Esophagus muscularis mucosa (tissue), 4 donors: ENCODE results near the gene BZW1. TPM values are rescaled to one million over a fixed set of nuclear protein-coding genes. Genes with fewer than 3 reads are reported as not detected.

Experiments
- DNase-seq: peaks from one replicate; pipeline ENCODE4 v3.0.0-alpha.2; 2017; ENCODE audit errors: extremely low spot score
- H3K27ac ChIP-seq, 4 donors: fragments of 200-600 bp; sonication (generic); replicated peaks in 1 of 4; 1 replicate in 3 of 4; 2 replicates in 1 of 4; pipeline ENCODE4 v1.5.1; 2016 to 2019; ENCODE audit warnings: mild to moderate bottlenecking in 1 of 4
- H3K27me3 ChIP-seq, 4 donors: fragments of 200-600 bp; sonication (generic); one replicate each; pipeline versions ENCODE4 v1.5.1 to v1.6.0; 2016 to 2019
- H3K36me3 ChIP-seq, 4 donors: fragments of 200-600 bp; sonication (generic); one replicate each; pipeline ENCODE4 v1.5.1; 2016 to 2019
- H3K4me1 ChIP-seq, 4 donors: fragments of 200-600 bp; sonication (generic); one replicate each; pipeline ENCODE4 v1.5.1; 2016 to 2019
- H3K4me3 ChIP-seq, 4 donors: fragments of 200-600 bp; sonication (generic); 1 replicate in 2 of 4; 2 replicates in 2 of 4; pipeline ENCODE4 v1.5.1; 2016 to 2019; ENCODE audit warnings: mild to moderate bottlenecking in 4 of 4, moderate library complexity in 1 of 4
- H3K9me3 ChIP-seq, 4 donors: fragments of 200-600 bp; sonication (generic); 1 replicate in 3 of 4; 2 replicates in 1 of 4; pipeline ENCODE4 v1.5.1; 2016 to 2019
- EP300 ChIP-seq: sonication (generic); formaldehyde crosslinking; IDR thresholded peaks from one replicate; pipeline ENCODE4 v1.6.1; 2017; ENCODE audit warnings: antibody characterized with exemption
- POLR2A ChIP-seq: fragments of 450-650 bp; IDR thresholded peaks from one replicate; pipeline ENCODE4 v1.6.1; 2017; ENCODE audit warnings: antibody characterized with exemption, moderate library complexity, mild to moderate bottlenecking, low read depth
- POLR2AphosphoS5 ChIP-seq, 2 donors: sonication (generic); formaldehyde crosslinking; IDR thresholded peaks; one replicate each; pipeline ENCODE4 v1.6.1; 2017; ENCODE audit warnings: antibody characterized with exemption in 2 of 2
- WGBS: methylation state at CpG from one replicate; pipeline ENCODE4 v1.1.5; 2018; 5-methylcytosine and 5-hydroxymethylcytosine counted together
- intact Hi-C: fragments of 100-400 bp; cut with DNase I; formaldehyde crosslinking; loops from one replicate; pipeline ENCODE4 v1.15.1; 2023
- total RNA-seq, 4 donors: library from RNA; depleted of rRNA; stranded (reverse); fragments of >200 nt; gene quantifications; one replicate each; pipeline versions ENCODE4 v1.1.0 to v1.2.1, GENCODE V29; 2016
- TF ChIP-seq, protein P1 (sequence below), 3 experiments: fragments of 200-600 bp in 2 of 3; fragments of 450-650 bp in 1 of 3; sonication (generic) in 2 of 3; IDR thresholded peaks; one replicate each; pipeline ENCODE4 v1.5.1; 2017 to 2019; ENCODE audit warnings: antibody characterized with exemption in 3 of 3, mild to moderate bottlenecking in 2 of 3, moderate library complexity in 1 of 3

BZW1 gene
- total RNA-seq, 4 donors from 2014 or later, result 262 to 444 (median 376) TPM

DNA sequence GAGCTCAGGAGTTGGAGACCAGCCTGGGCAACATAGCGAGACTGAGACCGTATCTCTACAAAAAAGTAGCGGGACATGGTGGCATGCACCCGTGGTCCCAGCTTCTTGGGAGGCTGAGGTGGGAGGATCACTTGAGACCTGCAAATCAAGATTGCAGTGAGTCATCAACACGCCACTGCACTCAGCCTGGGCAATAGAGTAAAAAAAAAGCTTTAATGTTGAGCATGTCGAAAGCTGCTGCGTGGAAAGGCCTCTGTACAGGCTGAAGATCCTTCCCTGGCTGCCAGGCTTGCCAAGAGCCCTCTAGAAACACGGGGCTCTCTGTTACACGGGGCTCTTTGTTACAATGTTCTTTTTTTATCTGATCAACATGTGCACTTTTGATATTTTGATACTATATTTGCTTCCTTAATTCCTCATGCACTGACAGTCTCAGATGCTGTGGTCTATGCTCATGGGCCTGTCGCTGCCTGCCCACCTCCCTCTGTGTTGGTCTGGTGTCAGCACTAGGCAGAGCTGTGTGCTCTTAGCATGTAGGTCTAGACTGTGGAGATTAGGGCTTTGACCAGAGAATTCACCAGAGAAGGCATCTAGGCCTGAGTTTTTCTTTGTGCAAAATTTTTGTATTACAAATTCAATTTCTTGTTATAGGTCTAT is 34.1 kb downstream of the BZW1 start:
- Histone ChIP-seq H3K27me3 (no peaks in the 10 kb centered on the region), H3K9me3 (no peaks in the 10 kb centered on the region), H3K4me3 (no peak overlapping the region), H3K27ac (no peak overlapping the region), H3K36me3 (peaks cover 2 to 7% (median 5%) of the 10 kb centered on the region in 4 donors), H3K4me1 (no peaks in the 10 kb centered on the region)
- no peak for DNase-seq
- 86% methylated on average over 10 of the region's 10 CpGs for WGBS
- intact Hi-C loops, result no loop called here
- TF ChIP-seq POLR2A (no peak), EP300 (no peak), POLR2AphosphoS5 (IDR thresholded peaks at IDR 0.05) (no peak)
- TF ChIP-seq, protein P1, sequence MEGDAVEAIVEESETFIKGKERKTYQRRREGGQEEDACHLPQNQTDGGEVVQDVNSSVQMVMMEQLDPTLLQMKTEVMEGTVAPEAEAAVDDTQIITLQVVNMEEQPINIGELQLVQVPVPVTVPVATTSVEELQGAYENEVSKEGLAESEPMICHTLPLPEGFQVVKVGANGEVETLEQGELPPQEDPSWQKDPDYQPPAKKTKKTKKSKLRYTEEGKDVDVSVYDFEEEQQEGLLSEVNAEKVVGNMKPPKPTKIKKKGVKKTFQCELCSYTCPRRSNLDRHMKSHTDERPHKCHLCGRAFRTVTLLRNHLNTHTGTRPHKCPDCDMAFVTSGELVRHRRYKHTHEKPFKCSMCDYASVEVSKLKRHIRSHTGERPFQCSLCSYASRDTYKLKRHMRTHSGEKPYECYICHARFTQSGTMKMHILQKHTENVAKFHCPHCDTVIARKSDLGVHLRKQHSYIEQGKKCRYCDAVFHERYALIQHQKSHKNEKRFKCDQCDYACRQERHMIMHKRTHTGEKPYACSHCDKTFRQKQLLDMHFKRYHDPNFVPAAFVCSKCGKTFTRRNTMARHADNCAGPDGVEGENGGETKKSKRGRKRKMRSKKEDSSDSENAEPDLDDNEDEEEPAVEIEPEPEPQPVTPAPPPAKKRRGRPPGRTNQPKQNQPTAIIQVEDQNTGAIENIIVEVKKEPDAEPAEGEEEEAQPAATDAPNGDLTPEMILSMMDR (IDR thresholded peaks at IDR 0.05), result no peak

DNA sequence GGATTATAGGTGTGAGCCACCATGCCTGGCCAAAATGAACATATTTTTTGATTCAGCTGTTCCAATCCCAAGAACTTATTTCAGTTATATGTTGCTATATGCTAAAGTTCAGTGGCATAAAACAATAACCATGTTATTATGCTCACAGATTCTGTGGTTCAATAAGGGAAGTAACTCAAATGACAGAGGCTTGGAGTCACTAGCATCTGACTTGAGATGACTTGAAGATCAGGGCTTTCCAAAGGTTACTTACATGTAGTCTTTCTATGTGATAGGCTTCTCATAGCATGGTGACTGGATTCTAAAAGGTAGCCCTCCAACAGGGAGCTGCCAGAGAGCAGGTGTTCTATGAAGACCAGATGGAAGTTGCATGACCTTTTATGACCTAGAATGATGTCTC is 35.6 kb downstream of the BZW1 start:
- DNase-seq, result peak; percentile 42
- Histone ChIP-seq H3K36me3 (peaks cover 17 to 21% (median 19%) of the 10 kb centered on the region in 4 donors), H3K9me3 (no peaks in the 10 kb centered on the region), H3K4me1 (peaks cover 0 to under 1% (median 0%) of the 10 kb centered on the region in 4 donors), H3K4me3 (no peak overlapping the region), H3K27me3 (no peaks in the 10 kb centered on the region), H3K27ac (no peak overlapping the region)
- intact Hi-C loops, result no loop called here
- TF ChIP-seq POLR2AphosphoS5 (IDR thresholded peaks at IDR 0.05) (no peak), POLR2A (no peak), EP300 (no peak)
- TF ChIP-seq, protein P1 (IDR thresholded peaks at IDR 0.05), result no peak

DNA sequence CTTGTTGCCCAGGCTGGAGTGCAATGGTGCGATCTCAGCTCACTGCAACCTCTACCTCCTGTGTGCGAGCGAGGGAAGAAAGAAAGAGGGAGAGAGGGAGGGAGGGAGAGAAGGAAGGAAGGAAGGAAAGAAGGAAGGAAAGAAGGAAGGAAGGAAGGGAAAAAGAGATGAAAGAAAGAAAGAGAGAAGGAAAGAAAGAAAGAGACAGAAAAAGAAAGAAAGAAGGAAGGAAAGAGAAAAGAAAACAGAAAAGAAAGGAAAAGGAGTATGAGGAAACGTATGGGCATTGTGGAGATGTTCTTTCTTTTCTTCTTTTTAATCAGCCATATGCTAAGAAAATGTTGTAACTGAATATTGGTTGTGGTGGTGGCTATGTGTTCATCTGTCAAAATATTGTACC is 36.2 kb downstream of the BZW1 start:
- H3K4me1 ChIP-seq, result peaks cover 0 to 5% (median 0%) of the 10 kb centered on the region in 4 donors
- no peaks in the 10 kb centered on the region for H3K9me3 ChIP-seq
- H3K27me3 ChIP-seq, result no peaks in the 10 kb centered on the region
- no peak overlapping the region for H3K4me3 ChIP-seq
- peaks cover 24 to 28% (median 26%) of the 10 kb centered on the region in 4 donors for H3K36me3 ChIP-seq
- H3K27ac ChIP-seq, result no peak overlapping the region
- no peak for DNase-seq
- intact Hi-C loops, result no loop called here
- 91% methylated on average over 4 of the region's 4 CpGs for WGBS
- no peak for TF ChIP-seq POLR2AphosphoS5 (IDR thresholded peaks at IDR 0.05)
- TF ChIP-seq EP300, result no peak
- TF ChIP-seq, protein P1 (IDR thresholded peaks at IDR 0.05), result no peak
- no peak for TF ChIP-seq POLR2A

DNA sequence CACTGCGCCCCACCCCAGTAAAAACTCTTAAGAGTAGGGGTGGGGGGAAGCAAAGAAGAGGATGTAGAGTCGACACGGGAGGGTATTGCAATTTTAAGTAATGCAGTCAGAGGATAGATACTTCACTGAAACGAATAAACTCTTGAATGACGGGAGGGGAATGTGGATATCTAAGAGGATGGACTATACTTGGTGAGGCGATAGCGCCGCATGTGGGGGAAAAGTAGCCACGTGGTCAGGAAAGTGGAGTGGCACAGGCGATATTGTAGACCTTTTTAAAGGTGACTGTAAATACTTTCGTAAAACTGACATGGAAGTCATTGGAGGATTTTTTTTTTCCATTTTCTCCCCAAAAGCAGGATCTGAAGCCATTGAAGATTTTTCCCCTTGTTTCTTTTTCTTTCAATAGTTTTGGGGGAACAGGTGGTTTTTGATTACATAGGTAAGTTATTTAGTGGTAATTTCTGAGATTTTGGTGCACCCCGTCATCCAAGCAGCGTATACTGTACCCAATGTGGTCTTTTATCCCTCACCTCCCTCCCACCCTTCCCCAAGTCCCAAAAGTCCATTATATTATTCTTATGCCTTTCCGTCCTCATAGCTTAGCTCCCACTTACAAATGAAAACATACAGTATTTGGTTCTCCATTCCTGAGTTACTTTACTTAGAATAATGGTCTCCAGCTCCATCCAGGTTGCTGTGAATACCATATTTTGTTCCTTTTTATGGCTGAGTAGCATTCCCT is 39.0 kb downstream of the BZW1 start:
- Histone ChIP-seq H3K4me3 (no peak overlapping the region), H3K9me3 (no peaks in the 10 kb centered on the region), H3K27me3 (no peaks in the 10 kb centered on the region), H3K36me3 (peaks cover 51 to 55% (median 53%) of the 10 kb centered on the region in 4 donors), H3K4me1 (peaks cover 2 to 14% (median 5%) of the 10 kb centered on the region in 4 donors), H3K27ac (no peak overlapping the region)
- WGBS, result 87% methylated on average over 14 of the region's 14 CpGs
- TF ChIP-seq, protein P1 (IDR thresholded peaks at IDR 0.05), result no peak
- TF ChIP-seq POLR2AphosphoS5 (IDR thresholded peaks at IDR 0.05), result peak in 1 of 2 donors; percentile 30
- DNase-seq, result no peak
- intact Hi-C loops, result no loop called here
